ENCODE data around the gene PSPH. TPM values are rescaled to one million over a fixed set of nuclear protein-coding genes. Genes with fewer than 3 reads are reported as not detected.

The PSPH gene
- total RNA-seq, 1 experiment from 2014 or later = 50.7 TPM

DNA sequence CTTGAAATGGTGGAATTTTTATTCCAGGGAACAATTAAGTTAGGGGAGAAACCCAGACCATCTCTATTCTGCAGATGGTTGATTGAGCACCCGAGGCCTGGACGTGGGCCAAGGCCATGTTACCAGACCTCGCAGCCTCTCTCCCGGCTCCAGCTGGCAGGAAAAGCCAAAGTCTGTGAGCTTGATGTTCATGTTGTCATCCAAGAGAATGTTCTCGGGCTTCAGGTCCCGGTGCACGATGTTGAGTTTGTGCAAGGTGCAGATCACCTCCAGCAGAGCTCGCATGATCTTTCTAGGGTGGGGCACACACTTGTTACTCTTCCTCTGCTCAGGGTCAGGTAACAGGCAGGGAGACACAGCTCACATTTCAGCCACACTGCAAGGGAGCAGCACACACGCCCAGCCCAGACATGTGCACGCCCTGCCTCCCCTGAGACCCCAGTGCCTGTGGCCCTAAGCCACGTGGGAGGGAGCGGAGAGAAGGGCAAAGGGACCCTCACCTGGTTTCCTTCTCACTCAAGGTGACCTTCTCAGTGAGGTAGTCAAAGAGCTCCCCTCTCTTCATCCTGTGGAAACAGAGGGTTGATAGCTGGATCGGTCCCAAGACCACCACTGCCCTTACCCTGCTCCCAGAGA lies 32.0 kb upstream of the PSPH start (continued):
- TF ChIP-seq, protein P1, sequence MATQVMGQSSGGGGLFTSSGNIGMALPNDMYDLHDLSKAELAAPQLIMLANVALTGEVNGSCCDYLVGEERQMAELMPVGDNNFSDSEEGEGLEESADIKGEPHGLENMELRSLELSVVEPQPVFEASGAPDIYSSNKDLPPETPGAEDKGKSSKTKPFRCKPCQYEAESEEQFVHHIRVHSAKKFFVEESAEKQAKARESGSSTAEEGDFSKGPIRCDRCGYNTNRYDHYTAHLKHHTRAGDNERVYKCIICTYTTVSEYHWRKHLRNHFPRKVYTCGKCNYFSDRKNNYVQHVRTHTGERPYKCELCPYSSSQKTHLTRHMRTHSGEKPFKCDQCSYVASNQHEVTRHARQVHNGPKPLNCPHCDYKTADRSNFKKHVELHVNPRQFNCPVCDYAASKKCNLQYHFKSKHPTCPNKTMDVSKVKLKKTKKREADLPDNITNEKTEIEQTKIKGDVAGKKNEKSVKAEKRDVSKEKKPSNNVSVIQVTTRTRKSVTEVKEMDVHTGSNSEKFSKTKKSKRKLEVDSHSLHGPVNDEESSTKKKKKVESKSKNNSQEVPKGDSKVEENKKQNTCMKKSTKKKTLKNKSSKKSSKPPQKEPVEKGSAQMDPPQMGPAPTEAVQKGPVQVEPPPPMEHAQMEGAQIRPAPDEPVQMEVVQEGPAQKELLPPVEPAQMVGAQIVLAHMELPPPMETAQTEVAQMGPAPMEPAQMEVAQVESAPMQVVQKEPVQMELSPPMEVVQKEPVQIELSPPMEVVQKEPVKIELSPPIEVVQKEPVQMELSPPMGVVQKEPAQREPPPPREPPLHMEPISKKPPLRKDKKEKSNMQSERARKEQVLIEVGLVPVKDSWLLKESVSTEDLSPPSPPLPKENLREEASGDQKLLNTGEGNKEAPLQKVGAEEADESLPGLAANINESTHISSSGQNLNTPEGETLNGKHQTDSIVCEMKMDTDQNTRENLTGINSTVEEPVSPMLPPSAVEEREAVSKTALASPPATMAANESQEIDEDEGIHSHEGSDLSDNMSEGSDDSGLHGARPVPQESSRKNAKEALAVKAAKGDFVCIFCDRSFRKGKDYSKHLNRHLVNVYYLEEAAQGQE (IDR thresholded peaks at IDR 0.05; ENCODE audit: low read depth) = no peak
- no peak for TF ChIP-seq YY1 (IDR thresholded peaks at IDR 0.05; ENCODE audit: extremely low read depth, insufficient replicate concordance, low read depth, low read length)
- no peak for TF ChIP-seq ZNF274 (IDR thresholded peaks at IDR 0.05; ENCODE audit: low read depth, low read length)
- TF ChIP-seq EGR1 (IDR thresholded peaks at IDR 0.05; ENCODE audit: low read depth) = no peak

DNA sequence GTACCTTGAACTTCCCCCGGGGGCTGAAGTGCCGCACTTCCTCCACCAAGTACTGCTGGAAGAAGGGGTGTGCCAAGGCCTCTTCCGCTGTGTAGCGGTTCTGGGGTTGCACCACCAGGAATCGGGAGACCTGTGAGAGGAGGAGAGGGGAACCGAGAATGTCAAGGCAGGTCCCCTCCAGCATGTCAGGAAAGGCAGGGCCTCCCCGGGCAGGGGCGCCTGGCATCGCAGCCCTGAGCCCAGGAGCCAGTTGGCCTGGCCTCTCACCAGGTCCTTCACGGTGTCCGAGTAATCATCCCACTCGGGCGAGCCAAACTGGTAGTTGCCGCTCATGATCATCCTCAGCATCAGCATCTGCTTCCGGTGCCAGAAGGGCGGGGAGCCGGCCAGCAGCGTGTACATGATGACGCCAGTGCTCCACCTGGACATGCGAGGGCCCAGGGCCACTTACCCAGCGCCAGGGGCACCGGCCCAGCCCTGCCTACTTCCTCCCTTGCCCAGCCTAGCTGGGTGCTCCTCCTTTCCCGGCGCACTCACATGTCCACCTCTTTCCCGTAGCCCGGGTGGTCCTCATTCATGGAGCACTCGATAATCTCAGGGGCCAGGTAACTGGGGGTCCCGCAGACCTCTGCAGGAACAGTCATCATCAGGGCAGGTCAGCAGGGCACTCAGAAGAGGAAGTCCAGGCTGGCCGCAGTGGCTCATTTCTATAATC lies 30.5 kb upstream of the PSPH start:
- ChIA-PET CTCF (no interaction called here), RAD21 (ENCODE audit: low non-redundant PET in 1 of 2, low total read pairs in 2 of 2, uncharacterized antibody in 2 of 2, unreplicated experiment in 2 of 2) (no interaction called here), POLR2A (no interaction called here)
- Histone ChIP-seq H3K9me2 (ENCODE audit: insufficient read depth) (no peaks in the 10 kb centered on the region), H3K9me3 (ENCODE audit: control insufficient read depth in 1 of 2, insufficient read depth in 1 of 2, low read depth in 1 of 2, low read length in 2 of 2) (no peaks in the 10 kb centered on the region), H4K20me1 (ENCODE audit: insufficient read depth) (no peaks in the 10 kb centered on the region), H3K27ac (ENCODE audit: low read depth, low read length) (no peak overlapping the region), H3K79me2 (ENCODE audit: insufficient read depth, low read length) (no peaks in the 10 kb centered on the region), H2AFZ (ENCODE audit: low read depth, low read length, poor library complexity, severe bottlenecking) (no peak overlapping the region), H3K4me2 (ENCODE audit: low read length) (no peak overlapping the region), H3K36me3 (ENCODE audit: control insufficient read depth in 1 of 2, insufficient read depth in 2 of 2, low read length in 2 of 2) (peaks cover 7 to 15% of the 10 kb centered on the region in 2 experiments; a peak in 3 of 4 replicates), H3K4me1 (ENCODE audit: control insufficient read depth in 1 of 2, insufficient read depth in 2 of 2, low read length in 2 of 2) (peaks cover 0 to 6% of the 10 kb centered on the region in 2 experiments; a peak in 1 of 4 replicates), H3K9ac (ENCODE audit: low read length) (no peak overlapping the region), H3K4me3 (replicated peaks in 1 of 2; ENCODE audit: low read depth in 1 of 2, low read length in 2 of 2) (no peak overlapping the region), H3K27me3 (ENCODE audit: insufficient read depth, low read length) (no peaks in the 10 kb centered on the region)
- intact Hi-C loops (cut with micrococcal nuclease) = no loop called here
- no peak for DNase-seq (ENCODE audit: low read depth, low spot score)
- ATAC-seq = no peak
- BruUV-seq (replicated peaks) = no TSS peak
- TF ChIP-seq EZH2 (IDR thresholded peaks at IDR 0.05) (no peak), POLR2AphosphoS5 (IDR thresholded peaks at IDR 0.05; ENCODE audit: low read depth, low read length) (no peak), YY1 (IDR thresholded peaks at IDR 0.05; ENCODE audit: extremely low read depth, insufficient replicate concordance, low read depth, low read length) (no peak)
- TF ChIP-seq, protein P1 (IDR thresholded peaks at IDR 0.05; ENCODE audit: low read depth) = no peak
- TF ChIP-seq, protein P2, sequence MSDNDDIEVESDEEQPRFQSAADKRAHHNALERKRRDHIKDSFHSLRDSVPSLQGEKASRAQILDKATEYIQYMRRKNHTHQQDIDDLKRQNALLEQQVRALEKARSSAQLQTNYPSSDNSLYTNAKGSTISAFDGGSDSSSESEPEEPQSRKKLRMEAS (IDR thresholded peaks at IDR 0.05) = no peak
